SHP77 (cell line): ENCODE data around the gene EMILIN3.
"Not testable (repeated sequence)": the region's sequence is repeated elsewhere in the genome, so short reads cannot be mapped to it uniquely, and the experiment has no call there.

Source experiments
- DNase-seq, 2 experiments: peaks; one replicate each; lab custom pipeline; 2025; lab: John Stamatoyannopoulos, UW

EMILIN3 gene

DNA sequence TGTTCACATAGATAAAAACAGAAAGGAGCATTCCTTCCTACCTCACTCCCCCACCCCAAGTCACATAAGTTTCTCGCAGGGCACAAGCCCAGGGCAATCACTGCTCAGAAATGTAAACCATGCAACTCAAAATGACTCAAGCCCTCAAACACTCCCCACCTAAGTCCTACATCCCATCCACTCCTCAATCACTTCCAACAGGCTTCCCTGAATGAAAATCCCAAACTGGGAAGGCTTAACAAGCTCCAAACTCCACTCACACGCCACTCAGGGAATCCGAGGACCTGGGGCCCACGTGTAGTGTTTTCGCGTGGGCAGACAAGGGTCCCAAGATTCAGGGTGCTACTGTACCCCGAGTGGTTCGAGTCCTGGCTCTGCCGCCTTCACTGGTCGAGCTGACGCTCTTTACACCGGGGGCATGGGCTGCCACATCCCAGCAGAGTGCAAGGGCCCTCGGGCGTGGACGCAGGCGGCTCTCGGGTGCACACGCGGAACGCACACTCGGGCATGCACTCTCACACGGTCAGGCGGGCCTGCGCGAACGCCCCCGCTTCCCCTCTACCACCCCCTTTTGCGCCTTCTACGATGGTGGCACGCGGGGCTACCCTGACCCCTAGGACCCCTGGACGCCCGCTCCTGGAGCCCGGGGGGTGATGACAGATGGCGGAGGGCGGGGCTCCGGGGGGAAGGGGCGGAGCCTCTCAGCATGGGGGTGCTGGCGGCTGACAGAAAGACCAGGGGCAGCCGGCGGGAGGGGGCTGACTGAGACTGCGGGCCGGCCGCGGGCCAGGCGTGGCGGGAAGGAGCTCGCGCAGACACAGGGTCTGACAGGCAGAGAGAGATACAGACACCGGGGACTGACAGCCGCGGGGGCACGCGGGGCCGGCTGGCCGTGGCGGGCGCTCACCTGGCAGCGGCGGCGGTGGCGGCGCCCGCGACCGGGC lies 49.7 kb downstream of the EMILIN3 start:
- no peak for DNase-seq

- no peak for DNase-seq
Observed at GRCh38 chr20:41316051-41316450, 50.6 kb downstream of the EMILIN3 start.

DNA sequence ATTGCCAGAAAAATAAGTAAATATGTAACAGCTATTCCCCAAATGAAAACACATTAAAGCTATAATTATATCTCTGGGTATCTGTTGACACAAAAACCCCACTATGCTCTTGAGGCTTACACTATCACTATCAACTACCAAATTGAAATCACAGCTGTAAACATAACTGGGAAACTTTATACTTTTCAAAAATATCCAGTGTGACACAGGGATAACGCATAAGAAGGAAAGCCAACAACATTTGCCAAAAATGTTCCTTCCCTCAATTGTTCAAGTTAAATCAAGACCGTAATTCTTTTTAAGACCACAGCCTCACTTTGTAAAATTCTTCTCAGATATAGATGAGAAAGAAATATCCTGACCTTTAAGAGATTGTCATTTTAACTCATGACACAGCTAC lies 52.2 kb downstream of the EMILIN3 start:
- DNase-seq, result no peak

- not testable (repeated sequence) for DNase-seq
Observed at GRCh38 chr20:41312009-41312408, 54.6 kb downstream of the EMILIN3 start.
